SH-SY5Y (cell line): ENCODE data around the gene MYOCOS.

Source experiments
- GATA2 ChIP-seq: IDR thresholded peaks from 2 replicates; pipeline ENCODE4 v1.6.1; 2011; ENCODE audit warnings: mild to moderate bottlenecking, low read depth, low read length
- GATA3 ChIP-seq: IDR thresholded peaks from 2 replicates; pipeline ENCODE4 v1.6.1; 2011; ENCODE audit warnings: low read depth, mild to moderate bottlenecking, low read length, moderate library complexity

MYOCOS gene

GRCh38 chr1:171666114-171666769 is 44.2 kb downstream of the MYOCOS start:
- TF ChIP-seq GATA2 (no peak), GATA3 (no peak)

- TF ChIP-seq GATA3 (no peak), GATA2 (no peak)
Measured at GRCh38 chr1:171668372-171668771, 46.3 kb downstream of the MYOCOS start.

- TF ChIP-seq GATA2 (no peak), GATA3 (no peak)
Measured at GRCh38 chr1:171670739-171671138, 48.7 kb downstream of the MYOCOS start.

GRCh38 chr1:171674431-171675405 is 52.7 kb downstream of the MYOCOS start:
- TF ChIP-seq GATA2 (no peak), GATA3 (no peak)
